ENCODE measurements around the gene RBFOX2. TPM values are rescaled to one million over a fixed set of nuclear protein-coding genes. Genes with fewer than 3 reads are reported as not detected.

Gene RBFOX2
- total and polyA plus RNA-seq, 2 of the 8 experiments (the other 6 are each of a cell fraction or from before 2014, with no cell fraction given): 121 to 122 TPM

DNA sequence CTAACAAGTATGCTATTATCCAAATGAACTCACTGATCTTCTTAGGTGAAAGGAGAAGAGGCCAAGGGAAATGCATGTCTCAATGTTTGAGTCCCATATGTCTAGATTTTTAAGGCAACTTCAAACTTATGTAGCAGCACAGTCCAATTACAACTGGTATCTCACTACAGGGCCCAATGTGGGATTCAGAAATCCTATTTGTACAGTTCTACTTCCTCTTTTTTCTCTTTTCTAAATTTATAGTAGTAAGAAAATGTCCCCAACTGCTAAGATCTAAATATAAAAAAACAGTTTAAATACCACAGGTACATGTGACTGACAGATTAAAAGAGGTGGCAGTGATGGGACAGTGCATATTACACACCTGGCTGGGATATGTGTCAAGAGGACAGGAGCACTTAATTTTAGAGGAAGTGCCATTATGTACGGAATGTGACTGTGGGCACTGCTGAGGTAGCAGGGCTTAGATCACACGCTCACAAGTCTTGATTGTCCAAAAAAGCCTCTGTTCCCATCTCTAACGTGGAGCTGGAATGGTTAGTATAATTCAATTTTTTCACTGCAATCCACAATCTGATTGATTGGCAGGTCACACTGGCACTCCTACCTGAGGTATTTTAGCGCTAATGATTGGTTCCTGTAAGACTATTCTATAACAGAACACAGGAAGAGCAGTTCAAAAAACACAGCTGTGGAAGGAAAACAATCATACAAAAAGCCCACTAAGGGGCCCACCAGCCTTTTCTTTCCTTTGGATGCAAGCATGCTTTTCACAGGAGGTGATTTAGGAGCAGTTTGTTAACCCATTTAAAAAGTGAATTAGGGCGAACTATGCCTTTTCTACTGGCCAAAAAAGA, 276.4 kb downstream of the RBFOX2 start:
- H4K8ac ChIP-seq (ENCODE audit: extremely low read depth, insufficient read depth, low read length): no peak overlapping the region
- TF ChIP-seq CTCF (IDR thresholded peaks at IDR 0.05; ENCODE audit: control extremely low read depth in 1 of 3, insufficient read depth in 1 of 3, low read depth in 1 of 3, low read length in 3 of 3): no peak
- no peak for TF ChIP-seq SP4 (IDR thresholded peaks at IDR 0.05; ENCODE audit: low read length)
- TF ChIP-seq RAD21 (IDR thresholded peaks at IDR 0.05 in 1 of 2, conservative IDR thresholded peaks at IDR 0.05 in 1 of 2; ENCODE audit: low read depth in 2 of 2, low read length in 2 of 2): peak in 1 of 2 experiments; percentile 14; a peak in 1 of 4 replicates
- no peak for TF ChIP-seq KDM5A (IDR thresholded peaks at IDR 0.05; ENCODE audit: low read length)
- TF ChIP-seq EP300 (IDR thresholded peaks at IDR 0.05; ENCODE audit: borderline replicate concordance in 1 of 2, low read depth in 2 of 2, low read length in 2 of 2): no peak
- TF ChIP-seq TAF1 (IDR thresholded peaks at IDR 0.05; ENCODE audit: low read depth, low read length): no peak
- H3K14ac ChIP-seq (ENCODE audit: insufficient read length): no peak overlapping the region
- H2AFZ ChIP-seq (ENCODE audit: low read length): no peak overlapping the region
- WGBS, 2 experiments (ENCODE audit: extremely low coverage in 1 of 2, insufficient coverage in 1 of 2, insufficient read length in 1 of 2, insufficient replicate concordance in 2 of 2, low coverage in 1 of 2, low lambda C conversion rate in 2 of 2, missing lambda C conversion rate in 1 of 2): 36% methylated on average over 5 of the region's 5 CpGs; no CpG with 5 or more reads in 1 of the 2 experiments
- no peak overlapping the region; the same call in 1 of the 2 replicates for H2BK20ac ChIP-seq (ENCODE audit: low read length)
- H3K4me1 ChIP-seq (replicated peaks in 1 of 4; ENCODE audit: control insufficient read depth in 3 of 4, insufficient read depth in 4 of 4, low read length in 3 of 4): peaks cover 2 to 17% (median 16%) of the 10 kb centered on the region in 4 experiments; a peak in 5 of 7 replicates
- no peaks in the 10 kb centered on the region for H4K20me1 ChIP-seq (replicated peaks in 1 of 2; ENCODE audit: control insufficient read depth in 1 of 2, insufficient read depth in 2 of 2, low read length in 2 of 2)
- H3K18ac ChIP-seq (ENCODE audit: extremely low read depth, low read length): no peak overlapping the region
- peak overlapping the region; percentile 3; a peak in 1 of 4 replicates for H3K4me2 ChIP-seq (ENCODE audit: insufficient read depth in 1 of 2, low read depth in 2 of 2, low read length in 2 of 2)
- H2BK120ac ChIP-seq (replicated peaks; ENCODE audit: low read depth, low read length): no peak overlapping the region
- H3K23ac ChIP-seq (ENCODE audit: insufficient read length): no peak overlapping the region
- H2AK5ac ChIP-seq (ENCODE audit: low read depth, low read length): no peak overlapping the region
- no peaks in the 10 kb centered on the region for H3K9me3 ChIP-seq (ENCODE audit: insufficient read depth in 2 of 2, low read depth in 1 of 2, low read length in 1 of 2)
- H2BK5ac ChIP-seq (ENCODE audit: low read depth, low read length): peak overlapping the region; percentile 29; the same call in 1 of the 2 replicates
- H3K27me3 ChIP-seq (replicated peaks in 1 of 4; ENCODE audit: control insufficient read depth in 3 of 4, extremely low read depth in 1 of 4, insufficient read depth in 3 of 4, low read length in 3 of 4): peaks cover 0 to 1% (median 0%) of the 10 kb centered on the region in 4 experiments; a peak in 1 of 7 replicates
- no peak overlapping the region for H3K4ac ChIP-seq (replicated peaks; ENCODE audit: insufficient read length, low read depth, low read length)
- ChIA-PET POLR2A (ENCODE audit: partially characterized antibody) (interaction anchor here (0.6 to 1.6 kb wide), 4 partner anchors 11 to 135 kb away, joined by 3 to 4 read pairs (median 3); no protein-coding TSS in a partner anchor), CTCF (ENCODE audit: partially characterized antibody) (interaction anchor here (1.1 to 2.6 kb wide), 5 partner anchors 9 to 314 kb away, joined by 4 to 11 read pairs (median 7); no protein-coding TSS in a partner anchor)
- H2BK12ac ChIP-seq (ENCODE audit: low read depth, low read length): no peak overlapping the region
- no peak overlapping the region for H3K56ac ChIP-seq (replicated peaks; ENCODE audit: insufficient read length, low read depth, low read length)
- peaks cover 0 to 4% (median 3%) of the 10 kb centered on the region in 4 experiments; a peak in 1 of 8 replicates for H3K36me3 ChIP-seq (ENCODE audit: control insufficient read depth in 2 of 4, insufficient read depth in 4 of 4, low read length in 3 of 4)
- FAIRE-seq (no peak), DNase-seq (ENCODE audit: low read depth in 1 of 2, low spot score in 2 of 2) (no peak)
- H3K9ac ChIP-seq (replicated peaks in 1 of 4; ENCODE audit: extremely low read depth in 1 of 4, low read depth in 3 of 4, low read length in 3 of 4): no peak overlapping the region
- no peaks in the 10 kb centered on the region for H3K79me1 ChIP-seq (ENCODE audit: low read depth, low read length)
- H2BK15ac ChIP-seq (ENCODE audit: low read length): no peak overlapping the region
- no peak overlapping the region for H3K4me3 ChIP-seq (ENCODE audit: extremely low read depth in 1 of 4, insufficient read depth in 2 of 4, low read depth in 3 of 4, low read length in 4 of 4)
- no peaks in the 10 kb centered on the region for H3K79me2 ChIP-seq (ENCODE audit: control insufficient read depth in 1 of 2, insufficient read depth in 2 of 2, low read length in 2 of 2)
- no peaks in the 10 kb centered on the region for H3K23me2 ChIP-seq (ENCODE audit: low read depth, low read length)
- no peak overlapping the region for H3K27ac ChIP-seq (ENCODE audit: low read depth, low read length)
- H4K5ac ChIP-seq (ENCODE audit: insufficient read length, low read depth, low read length): no peak overlapping the region
- no peak overlapping the region for H4K91ac ChIP-seq (replicated peaks; ENCODE audit: insufficient read length, low read length)

Data from H1 (cell line).